Lower leg skin (tissue), 4 donors: ENCODE data around the gene RET. TPM values are rescaled to one million over a fixed set of nuclear protein-coding genes. Genes with fewer than 3 reads are reported as not detected.

Source experiments
- DNase-seq, 2 donors: peaks; one replicate each; pipeline ENCODE4 v3.0.0-alpha.2; 2019; ENCODE audit warnings: low spot score in 2 of 2
- H3K4me3 ChIP-seq: fragments of 200-600 bp; sonication (generic); 2 replicates; pipeline ENCODE4 v1.5.1; 2017; ENCODE audit warnings: mild to moderate bottlenecking, low read depth; ENCODE audit not compliant: poor library complexity, severe bottlenecking
- POLR2A ChIP-seq, 2 donors: fragments of 450-650 bp; IDR thresholded peaks; one replicate each; pipeline ENCODE4 v1.6.1; 2016 to 2017; ENCODE audit warnings: antibody characterized with exemption in 2 of 2, mild to moderate bottlenecking in 1 of 2, moderate library complexity in 1 of 2
- WGBS, 2 donors: methylation state at CpG; one replicate each; pipeline ENCODE4 v1.1.5; 2018; 5-methylcytosine and 5-hydroxymethylcytosine counted together
- intact Hi-C: fragments of 100-400 bp; cut with DNase I; formaldehyde crosslinking; loops from one replicate; pipeline ENCODE4 v1.15.0; 2023; ENCODE audit warnings: low total_unique reads
- total RNA-seq, 4 donors: library from RNA; depleted of rRNA; stranded (reverse); fragments of >200 nt; gene quantifications; one replicate each; pipeline ENCODE4 v1.1.0, GENCODE V29; 2016
- TF ChIP-seq, protein P1 (sequence below), 3 donors: fragments of 450-650 bp; IDR thresholded peaks; one replicate each; pipeline ENCODE4 v1.5.1; 2016; ENCODE audit warnings: antibody characterized with exemption in 3 of 3, mild to moderate bottlenecking in 3 of 3, moderate library complexity in 2 of 3

RET gene
- total RNA-seq, 4 donors from 2014 or later: 0.04 to 1.3 (median 0.87) TPM

DNA sequence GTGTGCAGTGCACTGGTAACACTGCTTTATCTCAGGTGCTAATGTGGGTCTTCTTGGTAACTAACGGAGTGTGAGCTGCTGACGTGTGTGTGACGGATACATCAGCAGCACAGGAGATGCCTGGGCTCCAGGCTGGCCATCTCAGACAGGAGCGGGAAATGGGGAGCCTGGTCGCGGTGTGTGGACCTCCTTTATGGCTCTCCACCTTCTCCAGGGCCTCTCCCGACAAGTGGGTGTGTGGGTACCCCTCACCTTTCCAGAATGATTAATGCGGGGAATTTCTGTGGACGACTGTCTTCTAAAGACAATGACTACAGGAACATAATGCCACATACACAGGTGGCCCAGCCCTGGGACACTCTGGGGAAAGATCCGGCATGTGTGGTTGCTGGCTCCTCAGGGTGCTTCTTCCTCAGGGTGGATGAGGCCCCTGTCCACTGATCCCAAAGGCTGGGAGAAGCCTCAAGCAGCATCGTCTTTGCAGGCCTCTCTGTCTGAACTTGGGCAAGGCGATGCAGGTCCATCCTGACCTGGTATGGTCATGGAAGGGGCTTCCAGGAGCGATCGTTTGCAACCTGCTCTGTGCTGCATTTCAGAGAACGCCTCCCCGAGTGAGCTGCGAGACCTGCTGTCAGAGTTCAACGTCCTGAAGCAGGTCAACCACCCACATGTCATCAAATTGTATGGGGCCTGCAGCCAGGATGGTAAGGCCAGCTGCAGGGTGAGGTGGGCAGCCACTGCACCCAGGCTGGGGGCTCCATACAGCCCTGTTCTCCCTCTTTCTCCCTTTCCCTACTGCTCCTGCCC lies 41.1 kb downstream of the RET start:
- H3K4me3 ChIP-seq: no peak overlapping the region
- 88 to 89% methylated on average over 18 of the region's 18 CpGs for WGBS, 2 donors
- intact Hi-C loops: no loop called here
- TF ChIP-seq, protein P1, sequence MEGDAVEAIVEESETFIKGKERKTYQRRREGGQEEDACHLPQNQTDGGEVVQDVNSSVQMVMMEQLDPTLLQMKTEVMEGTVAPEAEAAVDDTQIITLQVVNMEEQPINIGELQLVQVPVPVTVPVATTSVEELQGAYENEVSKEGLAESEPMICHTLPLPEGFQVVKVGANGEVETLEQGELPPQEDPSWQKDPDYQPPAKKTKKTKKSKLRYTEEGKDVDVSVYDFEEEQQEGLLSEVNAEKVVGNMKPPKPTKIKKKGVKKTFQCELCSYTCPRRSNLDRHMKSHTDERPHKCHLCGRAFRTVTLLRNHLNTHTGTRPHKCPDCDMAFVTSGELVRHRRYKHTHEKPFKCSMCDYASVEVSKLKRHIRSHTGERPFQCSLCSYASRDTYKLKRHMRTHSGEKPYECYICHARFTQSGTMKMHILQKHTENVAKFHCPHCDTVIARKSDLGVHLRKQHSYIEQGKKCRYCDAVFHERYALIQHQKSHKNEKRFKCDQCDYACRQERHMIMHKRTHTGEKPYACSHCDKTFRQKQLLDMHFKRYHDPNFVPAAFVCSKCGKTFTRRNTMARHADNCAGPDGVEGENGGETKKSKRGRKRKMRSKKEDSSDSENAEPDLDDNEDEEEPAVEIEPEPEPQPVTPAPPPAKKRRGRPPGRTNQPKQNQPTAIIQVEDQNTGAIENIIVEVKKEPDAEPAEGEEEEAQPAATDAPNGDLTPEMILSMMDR (IDR thresholded peaks at IDR 0.05): no peak
- no peak for TF ChIP-seq POLR2A (IDR thresholded peaks at IDR 0.05)
- no peak for DNase-seq

DNA sequence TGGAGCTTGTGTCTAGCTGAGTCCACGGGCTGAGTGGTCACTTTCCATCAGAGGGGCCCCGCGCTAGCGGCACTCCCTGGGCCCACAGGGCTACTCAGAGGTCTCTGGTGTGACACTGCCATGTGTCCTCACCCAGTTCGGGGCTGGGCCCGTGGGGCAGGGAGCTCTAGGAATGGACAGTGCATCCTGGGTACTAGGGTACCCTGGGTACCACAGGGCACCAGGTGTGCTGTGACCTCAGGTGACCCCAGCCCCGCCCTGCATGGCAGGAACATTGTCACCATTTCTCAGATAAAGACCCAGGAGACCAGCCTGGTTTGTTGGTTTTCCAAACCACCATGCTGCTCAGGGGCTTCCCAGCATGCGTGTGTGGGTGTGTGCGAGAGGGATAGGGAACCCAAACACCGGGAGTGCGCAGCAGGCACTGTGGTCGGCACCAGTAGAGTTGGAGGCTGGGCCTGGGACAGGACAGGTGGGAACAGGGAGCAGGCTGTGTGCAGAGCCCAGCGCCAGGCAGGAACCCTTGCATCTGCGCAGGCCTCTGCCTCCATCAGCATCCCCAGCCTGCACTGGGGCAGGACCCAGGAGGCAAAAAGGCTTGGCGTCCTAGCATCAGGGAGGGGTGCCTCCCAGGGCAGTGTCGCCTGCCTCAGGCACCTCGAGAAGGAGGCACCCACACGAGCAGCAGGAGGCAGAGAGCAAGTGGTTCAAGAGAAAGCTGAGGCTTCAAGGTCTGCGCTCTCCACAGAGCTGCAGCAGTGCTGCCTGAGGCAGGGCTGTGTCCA lies 42.0 kb downstream of the RET start:
- intact Hi-C loops: no loop called here
- no peak for DNase-seq
- TF ChIP-seq, protein P1 (IDR thresholded peaks at IDR 0.05): no peak
- TF ChIP-seq POLR2A (IDR thresholded peaks at IDR 0.05): no peak
- 89 to 94% methylated on average over 14 to 18 of the region's 19 CpGs for WGBS, 2 donors
- no peak overlapping the region for H3K4me3 ChIP-seq

DNA sequence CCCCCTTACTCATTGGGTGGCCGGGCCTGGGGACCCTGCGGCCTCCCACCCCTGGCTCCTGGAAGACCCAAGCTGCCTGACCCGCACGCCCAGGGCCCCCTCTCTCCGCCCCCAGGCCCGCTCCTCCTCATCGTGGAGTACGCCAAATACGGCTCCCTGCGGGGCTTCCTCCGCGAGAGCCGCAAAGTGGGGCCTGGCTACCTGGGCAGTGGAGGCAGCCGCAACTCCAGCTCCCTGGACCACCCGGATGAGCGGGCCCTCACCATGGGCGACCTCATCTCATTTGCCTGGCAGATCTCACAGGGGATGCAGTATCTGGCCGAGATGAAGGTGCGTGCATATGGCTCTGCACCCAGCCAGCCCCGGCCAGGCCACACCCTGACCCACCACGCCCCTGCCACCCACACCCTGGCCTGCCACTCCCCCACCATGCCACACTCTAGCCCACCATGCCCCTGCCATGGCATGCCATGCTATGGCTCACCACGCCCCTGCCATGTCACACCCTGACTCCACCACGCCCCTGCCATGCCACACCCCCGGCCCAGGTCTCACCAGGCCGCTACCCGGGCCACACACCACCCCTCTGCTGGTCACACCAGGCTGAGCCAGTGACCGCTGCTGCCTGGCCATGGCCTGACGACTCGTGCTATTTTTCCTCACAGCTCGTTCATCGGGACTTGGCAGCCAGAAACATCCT lies 42.7 kb downstream of the RET start:
- H3K4me3 ChIP-seq: no peak overlapping the region
- intact Hi-C loops: no loop called here
- 87 to 88% methylated on average over 30 to 31 of the region's 31 CpGs for WGBS, 2 donors
- TF ChIP-seq POLR2A (IDR thresholded peaks at IDR 0.05): no peak
- TF ChIP-seq, protein P1 (IDR thresholded peaks at IDR 0.05): no peak
- DNase-seq: peak in 1 of 2 donors; percentile 85

DNA sequence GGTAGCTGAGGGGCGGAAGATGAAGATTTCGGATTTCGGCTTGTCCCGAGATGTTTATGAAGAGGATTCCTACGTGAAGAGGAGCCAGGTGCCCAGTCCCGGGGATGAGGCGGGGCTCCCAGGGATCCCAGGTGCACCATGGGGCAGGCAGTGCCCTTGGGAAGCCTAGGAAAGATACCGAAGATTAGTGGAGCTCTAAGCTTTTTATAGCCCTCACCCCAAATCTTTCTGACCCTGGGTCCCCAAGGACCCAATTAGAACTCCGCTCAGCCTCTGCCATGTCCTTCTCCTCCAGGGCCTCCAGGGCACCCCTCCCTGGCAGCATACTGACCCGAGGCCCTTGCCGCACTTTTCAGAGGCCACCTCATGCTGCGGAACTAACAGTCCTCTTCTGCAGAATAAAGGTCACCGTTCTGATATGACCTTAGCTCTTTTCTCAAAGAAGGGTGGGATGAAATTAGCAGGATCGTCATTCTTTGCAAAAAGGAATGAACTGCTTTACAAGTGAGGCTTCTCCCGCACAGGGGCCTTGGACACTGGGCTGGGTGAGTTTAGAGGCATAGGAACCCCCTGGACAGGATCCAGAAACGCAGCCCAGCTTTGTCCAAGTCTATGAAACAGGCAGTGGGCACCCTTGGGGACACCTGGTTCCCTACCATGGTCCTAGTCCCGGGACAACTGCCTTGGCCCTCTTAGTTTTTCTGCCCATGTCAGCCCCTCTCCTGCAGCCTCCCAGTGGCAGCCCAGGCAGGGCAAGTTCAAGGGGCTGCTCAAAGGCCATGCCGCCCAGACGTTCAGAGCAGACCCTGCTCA lies 43.5 kb downstream of the RET start:
- DNase-seq: peak in 1 of 2 donors; percentile 70
- WGBS, 2 donors: 74 to 85% methylated on average over 18 to 19 of the region's 19 CpGs
- TF ChIP-seq POLR2A (IDR thresholded peaks at IDR 0.05): no peak
- TF ChIP-seq, protein P1 (IDR thresholded peaks at IDR 0.05): no peak
- no peak overlapping the region for H3K4me3 ChIP-seq
- intact Hi-C loops: no loop called here

DNA sequence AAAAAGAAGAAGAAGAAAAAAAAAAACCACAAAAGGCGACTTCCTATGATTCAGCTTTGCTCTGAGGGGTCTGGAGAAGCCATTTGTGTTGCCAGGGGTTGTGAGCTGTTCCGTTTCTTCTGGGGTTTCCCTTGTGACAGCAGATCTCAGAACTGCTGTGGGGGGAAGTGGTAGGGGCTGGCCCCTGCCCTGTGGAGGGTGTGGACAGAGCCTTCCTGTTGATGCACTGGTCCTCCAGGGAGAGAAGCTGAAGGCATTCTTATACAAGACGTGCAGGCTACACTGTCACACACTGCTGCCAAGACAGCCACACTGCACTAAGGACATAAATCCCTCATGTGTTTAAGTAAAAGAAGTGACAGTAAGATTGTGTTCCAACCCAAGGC lies 44.1 kb downstream of the RET start:
- no peak overlapping the region for H3K4me3 ChIP-seq
- DNase-seq: peak in 1 of 2 donors; percentile 79
- TF ChIP-seq POLR2A (IDR thresholded peaks at IDR 0.05): no peak
- TF ChIP-seq, protein P1 (IDR thresholded peaks at IDR 0.05): no peak
- intact Hi-C loops: no loop called here
- WGBS, 2 donors: 66 to 78% methylated on average over 3 of the region's 3 CpGs
